HL-60 (cell line): ENCODE data around the gene KLHL21.

ENCODE experiments used
- POLR2AphosphoS5 ChIP-seq: IDR thresholded peaks from 2 replicates; pipeline ENCODE4 v1.6.1; 2012; ENCODE audit warnings: low read depth
- TF ChIP-seq, protein P1 (sequence below): IDR thresholded peaks from 2 replicates; pipeline ENCODE4 v1.6.1; 2012; ENCODE audit warnings: low read depth; ENCODE audit not compliant: insufficient replicate concordance
- TF ChIP-seq, protein P2 (sequence below): IDR thresholded peaks from one replicate; pipeline ENCODE4 v1.5.1; 2011; ENCODE audit warnings: low read length, control low read depth, inconsistent platforms; ENCODE audit not compliant: insufficient read depth

DNA sequence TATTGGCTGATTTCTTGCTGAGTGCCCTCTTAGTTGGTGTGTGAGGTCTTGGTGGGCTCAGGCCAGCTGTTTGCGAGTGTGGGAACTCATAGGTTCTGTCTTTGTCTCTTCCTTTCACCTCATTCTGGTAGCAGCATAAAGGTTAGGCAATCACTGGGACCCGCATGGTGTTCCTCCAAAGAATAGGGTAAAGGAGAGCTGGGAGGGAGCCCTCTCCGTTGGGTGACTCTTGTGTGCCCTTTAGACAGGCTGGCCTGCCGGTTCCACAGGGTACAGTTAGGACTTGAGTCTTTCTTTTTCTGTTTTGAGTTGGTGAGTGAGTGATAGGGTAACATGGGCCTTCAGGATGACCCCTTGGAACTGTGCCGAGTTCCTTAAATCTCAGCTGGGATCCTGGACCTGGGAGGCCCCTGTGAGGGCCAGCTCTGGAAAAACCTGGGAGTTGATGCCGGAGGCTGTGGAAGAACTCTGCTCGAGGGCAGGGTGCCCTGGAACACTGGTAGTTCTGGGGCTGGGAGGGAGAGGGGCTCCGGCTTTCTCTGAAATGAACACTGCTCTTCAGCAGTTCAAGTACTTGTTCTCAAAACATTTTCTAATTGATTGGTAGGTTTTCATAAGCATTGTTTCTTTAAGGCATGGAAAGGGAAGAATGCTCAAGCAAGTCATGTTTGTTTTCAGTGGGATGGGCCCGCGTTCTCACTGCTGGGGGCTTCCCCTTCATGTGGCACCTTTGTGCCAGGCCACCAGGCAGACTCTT lies 19.9 kb upstream of the KLHL21 start:
- TF ChIP-seq POLR2AphosphoS5, result no peak
- TF ChIP-seq, protein P1, sequence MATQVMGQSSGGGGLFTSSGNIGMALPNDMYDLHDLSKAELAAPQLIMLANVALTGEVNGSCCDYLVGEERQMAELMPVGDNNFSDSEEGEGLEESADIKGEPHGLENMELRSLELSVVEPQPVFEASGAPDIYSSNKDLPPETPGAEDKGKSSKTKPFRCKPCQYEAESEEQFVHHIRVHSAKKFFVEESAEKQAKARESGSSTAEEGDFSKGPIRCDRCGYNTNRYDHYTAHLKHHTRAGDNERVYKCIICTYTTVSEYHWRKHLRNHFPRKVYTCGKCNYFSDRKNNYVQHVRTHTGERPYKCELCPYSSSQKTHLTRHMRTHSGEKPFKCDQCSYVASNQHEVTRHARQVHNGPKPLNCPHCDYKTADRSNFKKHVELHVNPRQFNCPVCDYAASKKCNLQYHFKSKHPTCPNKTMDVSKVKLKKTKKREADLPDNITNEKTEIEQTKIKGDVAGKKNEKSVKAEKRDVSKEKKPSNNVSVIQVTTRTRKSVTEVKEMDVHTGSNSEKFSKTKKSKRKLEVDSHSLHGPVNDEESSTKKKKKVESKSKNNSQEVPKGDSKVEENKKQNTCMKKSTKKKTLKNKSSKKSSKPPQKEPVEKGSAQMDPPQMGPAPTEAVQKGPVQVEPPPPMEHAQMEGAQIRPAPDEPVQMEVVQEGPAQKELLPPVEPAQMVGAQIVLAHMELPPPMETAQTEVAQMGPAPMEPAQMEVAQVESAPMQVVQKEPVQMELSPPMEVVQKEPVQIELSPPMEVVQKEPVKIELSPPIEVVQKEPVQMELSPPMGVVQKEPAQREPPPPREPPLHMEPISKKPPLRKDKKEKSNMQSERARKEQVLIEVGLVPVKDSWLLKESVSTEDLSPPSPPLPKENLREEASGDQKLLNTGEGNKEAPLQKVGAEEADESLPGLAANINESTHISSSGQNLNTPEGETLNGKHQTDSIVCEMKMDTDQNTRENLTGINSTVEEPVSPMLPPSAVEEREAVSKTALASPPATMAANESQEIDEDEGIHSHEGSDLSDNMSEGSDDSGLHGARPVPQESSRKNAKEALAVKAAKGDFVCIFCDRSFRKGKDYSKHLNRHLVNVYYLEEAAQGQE, result no peak
- TF ChIP-seq, protein P2, sequence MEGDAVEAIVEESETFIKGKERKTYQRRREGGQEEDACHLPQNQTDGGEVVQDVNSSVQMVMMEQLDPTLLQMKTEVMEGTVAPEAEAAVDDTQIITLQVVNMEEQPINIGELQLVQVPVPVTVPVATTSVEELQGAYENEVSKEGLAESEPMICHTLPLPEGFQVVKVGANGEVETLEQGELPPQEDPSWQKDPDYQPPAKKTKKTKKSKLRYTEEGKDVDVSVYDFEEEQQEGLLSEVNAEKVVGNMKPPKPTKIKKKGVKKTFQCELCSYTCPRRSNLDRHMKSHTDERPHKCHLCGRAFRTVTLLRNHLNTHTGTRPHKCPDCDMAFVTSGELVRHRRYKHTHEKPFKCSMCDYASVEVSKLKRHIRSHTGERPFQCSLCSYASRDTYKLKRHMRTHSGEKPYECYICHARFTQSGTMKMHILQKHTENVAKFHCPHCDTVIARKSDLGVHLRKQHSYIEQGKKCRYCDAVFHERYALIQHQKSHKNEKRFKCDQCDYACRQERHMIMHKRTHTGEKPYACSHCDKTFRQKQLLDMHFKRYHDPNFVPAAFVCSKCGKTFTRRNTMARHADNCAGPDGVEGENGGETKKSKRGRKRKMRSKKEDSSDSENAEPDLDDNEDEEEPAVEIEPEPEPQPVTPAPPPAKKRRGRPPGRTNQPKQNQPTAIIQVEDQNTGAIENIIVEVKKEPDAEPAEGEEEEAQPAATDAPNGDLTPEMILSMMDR, result no peak
